ENCODE measurements around the gene DLGAP1. TPM values are rescaled to one million over a fixed set of nuclear protein-coding genes. Genes with fewer than 3 reads are reported as not detected.

Gene DLGAP1
- total and polyA plus RNA-seq, 4 donors, result 0.06 to 1.2 (median 0.17) TPM; not detected in 1

DNA sequence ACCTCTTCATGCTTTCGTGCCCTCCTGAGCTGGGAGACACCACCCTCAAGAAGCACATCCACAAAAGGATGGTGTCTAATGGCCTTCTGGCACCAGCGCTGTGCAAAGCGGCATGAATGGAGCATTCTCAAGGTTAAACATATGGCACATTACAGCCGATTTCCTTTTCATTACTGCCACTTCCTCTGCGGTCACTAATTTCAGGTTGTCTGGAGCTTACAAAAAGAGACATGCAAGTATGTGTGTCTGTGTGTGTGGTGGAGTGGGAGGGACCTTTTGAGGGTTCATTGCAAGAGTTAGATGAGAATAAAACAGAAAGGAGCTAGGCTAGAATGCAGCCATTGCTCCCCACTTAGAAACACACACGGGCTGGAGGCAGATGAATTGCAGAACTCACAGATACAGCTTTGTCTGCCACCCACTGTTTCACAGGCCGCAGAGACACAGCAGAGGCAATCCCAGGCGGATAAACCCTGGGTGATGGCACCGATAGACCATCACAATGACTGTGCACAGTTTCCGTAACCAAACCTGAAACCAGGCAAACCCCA lies 929.2 kb downstream of the DLGAP1 start:
- Histone ChIP-seq H3K9me3 (ENCODE audit: control insufficient read depth in 4 of 4, low read length in 3 of 4) (peaks cover 0 to 5% (median 3%) of the 10 kb centered on the region in 4 donors), H3K27me3 (ENCODE audit: control insufficient read depth in 4 of 4, insufficient read depth in 4 of 4, low read length in 3 of 4) (no peaks in the 10 kb centered on the region), H3K27ac (ENCODE audit: low read depth in 1 of 2, low read length in 2 of 2) (no peak overlapping the region), H3K4me1 (ENCODE audit: control insufficient read depth in 4 of 4, insufficient read depth in 4 of 4, low read length in 3 of 4) (no peaks in the 10 kb centered on the region), H3K9ac (ENCODE audit: low read depth in 1 of 2, low read length in 2 of 2) (no peak overlapping the region), H3K4me3 (ENCODE audit: low read depth in 1 of 3, low read length in 3 of 3) (no peak overlapping the region), H3K36me3 (ENCODE audit: control insufficient read depth in 4 of 4, insufficient read depth in 3 of 4, low read depth in 1 of 4, low read length in 3 of 4) (no peaks in the 10 kb centered on the region)
- WGBS, result 80% methylated on average over 10 of the region's 10 CpGs
- no peak for TF ChIP-seq TAF1 (conservative IDR thresholded peaks at IDR 0.05)
- no peak for TF ChIP-seq JUND (IDR thresholded peaks at IDR 0.05)
- TF ChIP-seq YY1 (IDR thresholded peaks at IDR 0.05), result no peak
- no peak for TF ChIP-seq HNF4A (conservative IDR thresholded peaks at IDR 0.05)
- TF ChIP-seq SP1 (IDR thresholded peaks at IDR 0.05), result no peak
- no peak for TF ChIP-seq NR2F2 (IDR thresholded peaks at IDR 0.05)
- TF ChIP-seq RAD21 (IDR thresholded peaks at IDR 0.05), result no peak
- no peak for TF ChIP-seq FOXA1 (IDR thresholded peaks at IDR 0.05)
- TF ChIP-seq ATF3 (IDR thresholded peaks at IDR 0.05), result no peak
- DNase-seq (ENCODE audit: low spot score), result no peak

DNA sequence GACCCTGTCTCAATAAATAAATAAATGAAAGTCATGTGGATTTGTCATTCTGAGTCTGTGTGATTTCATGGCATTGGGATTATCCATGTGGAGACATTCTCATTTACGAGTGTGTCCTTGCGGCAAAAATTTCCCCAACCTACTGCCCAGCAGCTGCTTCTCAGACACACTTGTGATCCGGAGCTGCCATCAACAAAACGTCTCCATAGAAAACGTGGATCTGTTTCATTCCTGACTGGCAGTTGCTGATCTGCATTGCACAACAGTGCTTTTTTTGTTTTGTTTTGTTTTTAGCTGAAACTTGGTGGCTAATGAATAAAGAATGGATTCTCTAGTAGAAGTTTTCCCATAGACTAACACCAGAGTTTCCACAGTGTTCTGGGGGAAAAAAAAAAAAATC lies 930.4 kb downstream of the DLGAP1 start:
- Histone ChIP-seq H3K4me3 (ENCODE audit: low read depth in 1 of 3, low read length in 3 of 3) (no peak overlapping the region), H3K4me1 (ENCODE audit: control insufficient read depth in 4 of 4, insufficient read depth in 4 of 4, low read length in 3 of 4) (no peaks in the 10 kb centered on the region), H3K9ac (ENCODE audit: low read depth in 1 of 2, low read length in 2 of 2) (no peak overlapping the region), H3K36me3 (ENCODE audit: control insufficient read depth in 4 of 4, insufficient read depth in 3 of 4, low read depth in 1 of 4, low read length in 3 of 4) (no peaks in the 10 kb centered on the region), H3K27ac (ENCODE audit: low read depth in 1 of 2, low read length in 2 of 2) (no peak overlapping the region), H3K9me3 (ENCODE audit: control insufficient read depth in 4 of 4, low read length in 3 of 4) (peaks cover 0 to 5% (median 3%) of the 10 kb centered on the region in 4 donors), H3K27me3 (ENCODE audit: control insufficient read depth in 4 of 4, insufficient read depth in 4 of 4, low read length in 3 of 4) (no peaks in the 10 kb centered on the region)
- TF ChIP-seq RAD21 (IDR thresholded peaks at IDR 0.05) (no peak), MAX (IDR thresholded peaks at IDR 0.05) (no peak), GABPA (IDR thresholded peaks at IDR 0.05 in 1 of 2, conservative IDR thresholded peaks at IDR 0.05 in 1 of 2) (no peak), HNF4G (IDR thresholded peaks at IDR 0.05) (no peak), FOXA1 (IDR thresholded peaks at IDR 0.05) (no peak), CTCF (IDR thresholded peaks at IDR 0.05; ENCODE audit: low read depth, low read length, missing input control) (no peak), TAF1 (conservative IDR thresholded peaks at IDR 0.05) (no peak), YY1 (IDR thresholded peaks at IDR 0.05) (no peak), RXRA (IDR thresholded peaks at IDR 0.05) (no peak)
- 84% methylated on average over 5 of the region's 5 CpGs for WGBS
- DNase-seq (ENCODE audit: low spot score), result no peak

- WGBS, result 88% methylated on average over 11 of the region's 11 CpGs
- Histone ChIP-seq H3K9me3 (ENCODE audit: control insufficient read depth in 4 of 4, low read length in 3 of 4) (peaks cover 0 to 5% (median 3%) of the 10 kb centered on the region in 4 donors), H3K27ac (ENCODE audit: low read depth in 1 of 2, low read length in 2 of 2) (no peak overlapping the region), H3K4me3 (ENCODE audit: low read depth in 1 of 3, low read length in 3 of 3) (no peak overlapping the region), H3K27me3 (ENCODE audit: control insufficient read depth in 4 of 4, insufficient read depth in 4 of 4, low read length in 3 of 4) (no peaks in the 10 kb centered on the region), H3K9ac (ENCODE audit: low read depth in 1 of 2, low read length in 2 of 2) (no peak overlapping the region), H3K36me3 (ENCODE audit: control insufficient read depth in 4 of 4, insufficient read depth in 3 of 4, low read depth in 1 of 4, low read length in 3 of 4) (no peaks in the 10 kb centered on the region), H3K4me1 (ENCODE audit: control insufficient read depth in 4 of 4, insufficient read depth in 4 of 4, low read length in 3 of 4) (no peaks in the 10 kb centered on the region)
- TF ChIP-seq JUND (IDR thresholded peaks at IDR 0.05), result no peak
- TF ChIP-seq CTCF (IDR thresholded peaks at IDR 0.05; ENCODE audit: low read depth, low read length, missing input control), result no peak
- TF ChIP-seq EGR1 (IDR thresholded peaks at IDR 0.05; ENCODE audit: low read depth in 2 of 2), result no peak
- TF ChIP-seq NR2F2 (IDR thresholded peaks at IDR 0.05), result no peak
- TF ChIP-seq FOXA2 (IDR thresholded peaks at IDR 0.05), result no peak
- no peak for TF ChIP-seq GABPA (IDR thresholded peaks at IDR 0.05 in 1 of 2, conservative IDR thresholded peaks at IDR 0.05 in 1 of 2)
- DNase-seq (ENCODE audit: low spot score), result no peak
Measured at GRCh38 chr18:3520230-3521085, 934.6 kb downstream of the DLGAP1 start.

Measured in liver (tissue), 9 donors.